ENCODE data around the gene TNS3. TPM values are rescaled to one million over a fixed set of nuclear protein-coding genes. Genes with fewer than 3 reads are reported as not detected.

TNS3 gene
- total and polyA plus RNA-seq, 2 of the 13 experiments (the other 11 are each of a cell fraction or from before 2014, with no cell fraction given), result 52.9 to 55.7 TPM

DNA sequence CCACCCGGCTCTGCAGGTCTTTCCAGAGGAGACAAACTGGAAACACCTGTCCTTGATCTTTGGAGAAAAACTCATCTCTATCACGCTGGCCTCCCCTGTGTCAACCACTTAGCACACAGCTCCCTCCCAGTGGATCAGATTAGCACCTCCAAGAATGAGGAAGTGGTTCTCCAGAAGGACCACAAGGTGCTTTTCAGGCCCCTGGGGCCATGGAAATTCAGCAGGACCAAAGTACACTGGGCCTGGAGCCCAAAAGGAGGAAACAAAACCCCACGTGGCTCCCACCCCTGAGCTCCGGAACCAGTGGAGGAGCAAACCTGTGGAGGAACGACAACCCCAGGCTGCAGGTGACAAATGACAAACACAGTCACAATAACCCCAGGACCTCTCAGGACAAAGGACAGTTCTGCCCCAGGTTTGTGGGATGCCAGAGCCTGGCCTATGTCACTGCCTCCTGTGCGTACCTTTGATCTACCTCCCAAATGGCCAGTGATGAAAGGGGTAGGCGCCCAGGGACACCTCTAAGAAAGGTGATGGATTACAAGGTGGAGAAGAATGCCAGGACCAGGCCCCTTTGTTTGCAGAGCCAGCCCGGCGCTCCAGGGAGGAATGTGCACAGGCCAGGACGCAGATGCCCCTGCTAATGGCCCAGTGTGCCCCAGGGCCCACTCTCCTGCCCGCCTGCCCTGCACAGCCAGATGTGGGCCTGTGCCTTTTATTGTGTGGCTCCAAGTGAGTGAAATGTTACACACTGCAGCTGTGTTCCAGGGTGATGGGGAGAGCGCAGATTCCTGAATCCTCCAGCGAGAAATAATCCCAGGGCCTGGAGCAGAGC lies 5.7 kb downstream of the TNS3 start (continued):
- TF ChIP-seq MYPOP (CRISPR knock-in tag; IDR thresholded peaks at IDR 0.05) (0 out of 2 replicates have a peak, but pooled peaks have one; percentile 17), RCOR2 (CRISPR knock-in tag; IDR thresholded peaks at IDR 0.05) (peak; percentile 75), MED1 (CRISPR knock-in tag; IDR thresholded peaks at IDR 0.05) (peak; percentile 73), SATB2 (CRISPR knock-in tag; IDR thresholded peaks at IDR 0.05) (no peak), NCOR1 (IDR thresholded peaks at IDR 0.05; ENCODE audit: borderline replicate concordance, low read length) (peak; percentile 79; the same call in 1 of the 2 replicates), SPEN (CRISPR knock-in tag; IDR thresholded peaks at IDR 0.05; ENCODE audit: low read depth) (0 out of 2 replicates have a peak, but pooled peaks have one; percentile 40), CSRNP1 (CRISPR knock-in tag; IDR thresholded peaks at IDR 0.05) (0 out of 2 replicates have a peak, but pooled peaks have one; percentile 22), ZNF264 (CRISPR knock-in tag; IDR thresholded peaks at IDR 0.05) (0 out of 2 replicates have a peak, but pooled peaks have one; percentile 14), SRF (IDR thresholded peaks at IDR 0.05; ENCODE audit: low read depth, low read length) (no peak), CREB1 (IDR thresholded peaks at IDR 0.05) (no peak), CREB1 (CRISPR knock-in tag; IDR thresholded peaks at IDR 0.05) (peak; percentile 64), DPF2 (CRISPR knock-in tag; IDR thresholded peaks at IDR 0.05; ENCODE audit: borderline replicate concordance, low read depth) (peak; percentile 52), ADNP (CRISPR knock-in tag; IDR thresholded peaks at IDR 0.05) (no peak), ZNF33A (CRISPR knock-in tag; IDR thresholded peaks at IDR 0.05; ENCODE audit: borderline replicate concordance) (no peak), ZNF556 (CRISPR knock-in tag; IDR thresholded peaks at IDR 0.05; ENCODE audit: borderline replicate concordance) (no peak), ZEB1 (IDR thresholded peaks at IDR 0.05; ENCODE audit: insufficient replicate concordance, low read depth) (peak; percentile 98), TARDBP (CRISPR knock-in tag; IDR thresholded peaks at IDR 0.05) (peak; percentile 69)
- TF ChIP-seq, protein P1, sequence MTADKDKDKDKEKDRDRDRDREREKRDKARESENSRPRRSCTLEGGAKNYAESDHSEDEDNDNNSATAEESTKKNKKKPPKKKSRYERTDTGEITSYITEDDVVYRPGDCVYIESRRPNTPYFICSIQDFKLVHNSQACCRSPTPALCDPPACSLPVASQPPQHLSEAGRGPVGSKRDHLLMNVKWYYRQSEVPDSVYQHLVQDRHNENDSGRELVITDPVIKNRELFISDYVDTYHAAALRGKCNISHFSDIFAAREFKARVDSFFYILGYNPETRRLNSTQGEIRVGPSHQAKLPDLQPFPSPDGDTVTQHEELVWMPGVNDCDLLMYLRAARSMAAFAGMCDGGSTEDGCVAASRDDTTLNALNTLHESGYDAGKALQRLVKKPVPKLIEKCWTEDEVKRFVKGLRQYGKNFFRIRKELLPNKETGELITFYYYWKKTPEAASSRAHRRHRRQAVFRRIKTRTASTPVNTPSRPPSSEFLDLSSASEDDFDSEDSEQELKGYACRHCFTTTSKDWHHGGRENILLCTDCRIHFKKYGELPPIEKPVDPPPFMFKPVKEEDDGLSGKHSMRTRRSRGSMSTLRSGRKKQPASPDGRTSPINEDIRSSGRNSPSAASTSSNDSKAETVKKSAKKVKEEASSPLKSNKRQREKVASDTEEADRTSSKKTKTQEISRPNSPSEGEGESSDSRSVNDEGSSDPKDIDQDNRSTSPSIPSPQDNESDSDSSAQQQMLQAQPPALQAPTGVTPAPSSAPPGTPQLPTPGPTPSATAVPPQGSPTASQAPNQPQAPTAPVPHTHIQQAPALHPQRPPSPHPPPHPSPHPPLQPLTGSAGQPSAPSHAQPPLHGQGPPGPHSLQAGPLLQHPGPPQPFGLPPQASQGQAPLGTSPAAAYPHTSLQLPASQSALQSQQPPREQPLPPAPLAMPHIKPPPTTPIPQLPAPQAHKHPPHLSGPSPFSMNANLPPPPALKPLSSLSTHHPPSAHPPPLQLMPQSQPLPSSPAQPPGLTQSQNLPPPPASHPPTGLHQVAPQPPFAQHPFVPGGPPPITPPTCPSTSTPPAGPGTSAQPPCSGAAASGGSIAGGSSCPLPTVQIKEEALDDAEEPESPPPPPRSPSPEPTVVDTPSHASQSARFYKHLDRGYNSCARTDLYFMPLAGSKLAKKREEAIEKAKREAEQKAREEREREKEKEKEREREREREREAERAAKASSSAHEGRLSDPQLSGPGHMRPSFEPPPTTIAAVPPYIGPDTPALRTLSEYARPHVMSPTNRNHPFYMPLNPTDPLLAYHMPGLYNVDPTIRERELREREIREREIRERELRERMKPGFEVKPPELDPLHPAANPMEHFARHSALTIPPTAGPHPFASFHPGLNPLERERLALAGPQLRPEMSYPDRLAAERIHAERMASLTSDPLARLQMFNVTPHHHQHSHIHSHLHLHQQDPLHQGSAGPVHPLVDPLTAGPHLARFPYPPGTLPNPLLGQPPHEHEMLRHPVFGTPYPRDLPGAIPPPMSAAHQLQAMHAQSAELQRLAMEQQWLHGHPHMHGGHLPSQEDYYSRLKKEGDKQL (CRISPR knock-in tag; IDR thresholded peaks at IDR 0.05; ENCODE audit: low read depth), result peak; percentile 21
- TF ChIP-seq, protein P2, sequence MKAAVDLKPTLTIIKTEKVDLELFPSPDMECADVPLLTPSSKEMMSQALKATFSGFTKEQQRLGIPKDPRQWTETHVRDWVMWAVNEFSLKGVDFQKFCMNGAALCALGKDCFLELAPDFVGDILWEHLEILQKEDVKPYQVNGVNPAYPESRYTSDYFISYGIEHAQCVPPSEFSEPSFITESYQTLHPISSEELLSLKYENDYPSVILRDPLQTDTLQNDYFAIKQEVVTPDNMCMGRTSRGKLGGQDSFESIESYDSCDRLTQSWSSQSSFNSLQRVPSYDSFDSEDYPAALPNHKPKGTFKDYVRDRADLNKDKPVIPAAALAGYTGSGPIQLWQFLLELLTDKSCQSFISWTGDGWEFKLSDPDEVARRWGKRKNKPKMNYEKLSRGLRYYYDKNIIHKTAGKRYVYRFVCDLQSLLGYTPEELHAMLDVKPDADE (CRISPR knock-in tag; IDR thresholded peaks at IDR 0.05), result peak; percentile 84; the same call in 1 of the 2 replicates

Measured in HepG2 (cell line).